ENCODE data around the gene KIF6. TPM values are rescaled to one million over a fixed set of nuclear protein-coding genes. Genes with fewer than 3 reads are reported as not detected.

Gene KIF6
- total RNA-seq, 1 experiment from 2014 or later: 0.80 TPM

- no peak for DNase-seq
- Histone ChIP-seq H3K27me3 (ENCODE audit: control insufficient read depth, insufficient read depth, low read length) (no peaks in the 10 kb centered on the region), H3K4me3 (ENCODE audit: insufficient read depth, low read depth, low read length) (no peak overlapping the region), H3K36me3 (replicated peaks; ENCODE audit: control insufficient read depth, insufficient read depth, low read length) (no peaks in the 10 kb centered on the region)
Measured at GRCh38 chr6:39402239-39402751, 322.9 kb downstream of the KIF6 start.

GRCh38 chr6:39401376-39401775, 323.8 kb downstream of the KIF6 start:
- Histone ChIP-seq H3K27me3 (ENCODE audit: control insufficient read depth, insufficient read depth, low read length) (no peaks in the 10 kb centered on the region), H3K4me3 (ENCODE audit: insufficient read depth, low read depth, low read length) (no peak overlapping the region), H3K36me3 (replicated peaks; ENCODE audit: control insufficient read depth, insufficient read depth, low read length) (no peaks in the 10 kb centered on the region)
- no peak for DNase-seq

DNA sequence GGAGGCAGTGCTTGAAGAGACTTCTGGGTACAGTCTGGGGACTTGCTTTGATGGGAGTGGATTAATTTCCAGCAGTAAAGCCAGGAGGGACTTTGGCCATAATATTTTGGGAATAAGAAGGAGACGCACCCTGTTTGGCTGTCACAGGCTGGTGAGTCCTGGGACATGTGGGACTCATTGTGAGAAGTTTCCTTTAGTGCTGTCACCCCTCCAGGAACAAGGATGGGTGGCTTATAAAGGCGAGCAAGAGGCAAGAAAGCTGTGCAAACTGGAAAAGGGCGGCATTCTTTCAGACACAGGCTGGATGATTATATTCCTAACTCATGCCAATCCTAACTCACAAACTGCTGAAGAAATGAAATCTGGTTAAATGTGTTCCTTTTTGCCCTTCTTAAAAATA, 325.2 kb downstream of the KIF6 start:
- H3K36me3 ChIP-seq (replicated peaks; ENCODE audit: control insufficient read depth, insufficient read depth, low read length): no peaks in the 10 kb centered on the region
- H3K4me3 ChIP-seq (ENCODE audit: insufficient read depth, low read depth, low read length): no peak overlapping the region
- no peaks in the 10 kb centered on the region for H3K27me3 ChIP-seq (ENCODE audit: control insufficient read depth, insufficient read depth, low read length)
- no peak for DNase-seq

DNA sequence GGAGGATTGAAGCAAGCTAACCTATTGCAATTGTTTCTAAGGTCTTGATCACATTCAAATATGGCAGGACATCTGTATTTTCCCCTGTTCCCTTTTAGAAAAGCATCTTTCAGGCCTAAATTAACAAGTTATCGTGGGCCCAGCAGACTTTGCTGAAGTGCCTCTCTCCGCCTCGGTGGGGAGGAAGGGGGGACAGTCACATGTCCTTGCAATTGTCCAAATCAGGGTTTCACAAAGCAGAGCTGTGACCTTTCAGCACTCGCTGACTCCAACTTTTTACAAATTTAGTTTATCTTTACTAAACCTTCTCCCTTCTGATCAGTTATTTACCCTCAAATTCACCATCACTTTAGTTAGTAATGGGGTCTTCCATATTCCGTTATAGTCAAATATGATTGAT, 328.4 kb downstream of the KIF6 start:
- no peak for DNase-seq
- Histone ChIP-seq H3K36me3 (replicated peaks; ENCODE audit: control insufficient read depth, insufficient read depth, low read length) (no peaks in the 10 kb centered on the region), H3K27me3 (ENCODE audit: control insufficient read depth, insufficient read depth, low read length) (no peaks in the 10 kb centered on the region), H3K4me3 (ENCODE audit: insufficient read depth, low read depth, low read length) (no peak overlapping the region)

- no peak for DNase-seq
- Histone ChIP-seq H3K36me3 (replicated peaks; ENCODE audit: control insufficient read depth, insufficient read depth, low read length) (no peaks in the 10 kb centered on the region), H3K27me3 (ENCODE audit: control insufficient read depth, insufficient read depth, low read length) (no peaks in the 10 kb centered on the region), H3K4me3 (ENCODE audit: insufficient read depth, low read depth, low read length) (no peak overlapping the region)
Measured at GRCh38 chr6:39393075-39393474, 332.1 kb downstream of the KIF6 start.

- DNase-seq: no peak
- no peaks in the 10 kb centered on the region for H3K36me3 ChIP-seq (replicated peaks; ENCODE audit: control insufficient read depth, insufficient read depth, low read length)
- H3K27me3 ChIP-seq (ENCODE audit: control insufficient read depth, insufficient read depth, low read length): no peaks in the 10 kb centered on the region
- H3K4me3 ChIP-seq (ENCODE audit: insufficient read depth, low read depth, low read length): no peak overlapping the region
Measured at GRCh38 chr6:39391182-39391581, 334.0 kb downstream of the KIF6 start.

- no peaks in the 10 kb centered on the region; the same call in 1 of the 2 replicates for H3K27me3 ChIP-seq (ENCODE audit: control insufficient read depth, insufficient read depth, low read length)
- DNase-seq: peak; percentile 48
- no peaks in the 10 kb centered on the region for H3K36me3 ChIP-seq (replicated peaks; ENCODE audit: control insufficient read depth, insufficient read depth, low read length)
- H3K4me3 ChIP-seq (ENCODE audit: insufficient read depth, low read depth, low read length): no peak overlapping the region
Measured at GRCh38 chr6:39389484-39389767, 335.8 kb downstream of the KIF6 start.

DNA sequence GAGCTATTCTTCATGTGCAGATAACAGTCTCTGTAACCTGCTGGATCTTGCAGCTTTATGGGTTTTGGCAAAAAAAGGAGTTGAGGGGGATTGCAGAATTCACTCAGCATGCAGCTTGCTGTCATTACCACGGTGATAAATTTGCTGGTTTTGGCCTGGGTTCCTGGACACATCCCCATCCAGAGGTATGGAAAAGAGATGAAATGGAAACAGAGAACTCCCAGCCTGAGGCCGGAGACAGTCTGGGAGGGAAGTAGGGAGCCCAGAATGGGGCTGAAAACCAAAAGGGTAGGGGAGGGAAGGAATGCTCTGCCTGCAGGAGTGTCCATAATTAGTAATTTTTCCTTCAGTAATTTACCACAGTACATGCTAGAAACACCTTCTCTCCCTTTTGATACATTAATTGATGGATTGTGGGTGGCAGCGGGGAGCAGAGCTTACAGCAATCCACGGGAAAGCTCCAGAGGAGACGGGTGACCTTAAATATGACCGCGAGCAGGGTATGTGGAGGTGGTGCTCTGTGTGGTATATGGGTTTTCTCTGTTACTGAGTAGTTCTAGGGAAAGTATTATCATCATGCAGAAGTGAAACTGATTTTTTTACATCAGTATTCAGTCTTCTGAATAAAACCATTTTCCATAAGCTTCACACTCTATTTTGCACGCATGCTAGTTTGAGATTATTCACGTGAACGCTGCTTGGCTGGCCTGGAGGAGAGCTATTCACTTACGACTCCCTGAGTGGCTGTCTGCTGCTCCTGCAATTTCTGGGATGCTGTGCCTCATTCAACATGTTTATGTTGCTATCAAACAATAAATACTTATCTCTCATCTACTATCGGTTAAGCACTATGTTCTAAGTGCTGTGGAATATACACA, 336.4 kb downstream of the KIF6 start:
- Histone ChIP-seq H3K27me3 (ENCODE audit: control insufficient read depth, insufficient read depth, low read length) (no peaks in the 10 kb centered on the region; the same call in 1 of the 2 replicates), H3K36me3 (replicated peaks; ENCODE audit: control insufficient read depth, insufficient read depth, low read length) (no peaks in the 10 kb centered on the region), H3K4me3 (ENCODE audit: insufficient read depth, low read depth, low read length) (no peak overlapping the region)
- DNase-seq: no peak

GRCh38 chr6:39387785-39388184, 337.4 kb downstream of the KIF6 start:
- Histone ChIP-seq H3K27me3 (ENCODE audit: control insufficient read depth, insufficient read depth, low read length) (no peaks in the 10 kb centered on the region; the same call in 1 of the 2 replicates), H3K36me3 (replicated peaks; ENCODE audit: control insufficient read depth, insufficient read depth, low read length) (no peaks in the 10 kb centered on the region), H3K4me3 (ENCODE audit: insufficient read depth, low read depth, low read length) (no peak overlapping the region)
- no peak for DNase-seq

- H3K36me3 ChIP-seq (replicated peaks; ENCODE audit: control insufficient read depth, insufficient read depth, low read length): no peaks in the 10 kb centered on the region
- H3K4me3 ChIP-seq (ENCODE audit: insufficient read depth, low read depth, low read length): no peak overlapping the region
- no peaks in the 10 kb centered on the region; the same call in 1 of the 2 replicates for H3K27me3 ChIP-seq (ENCODE audit: control insufficient read depth, insufficient read depth, low read length)
- no peak for DNase-seq
Measured at GRCh38 chr6:39386487-39386886, 338.7 kb downstream of the KIF6 start.

DNA sequence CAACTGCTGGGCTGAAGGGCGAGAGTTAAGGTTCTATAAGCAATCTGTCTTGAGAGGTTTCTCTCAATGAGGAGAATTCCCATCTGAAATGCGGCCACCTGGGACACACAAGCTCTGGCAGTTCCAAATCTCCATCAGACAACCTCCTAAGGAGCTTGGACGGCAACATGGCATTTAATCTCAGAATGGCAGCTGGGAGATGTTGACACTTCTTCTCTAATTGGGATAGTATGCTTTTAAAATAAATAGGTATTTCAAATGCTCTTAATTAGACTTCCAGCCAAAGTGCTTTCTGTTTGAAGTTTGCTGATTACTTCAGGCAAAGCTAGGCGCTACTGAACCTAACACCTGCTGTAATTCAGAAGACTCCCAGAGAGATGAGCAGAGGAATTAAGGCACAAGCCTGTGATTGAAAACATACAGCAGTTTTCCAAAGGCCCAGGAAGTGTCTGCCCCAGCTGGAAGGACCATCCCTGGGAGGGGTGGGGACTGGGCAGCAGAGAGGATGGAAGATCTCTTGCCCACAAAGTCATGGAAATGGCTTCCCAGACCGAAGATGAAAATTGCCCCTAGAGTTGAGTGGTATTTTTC, 343.6 kb downstream of the KIF6 start:
- no peak for DNase-seq
- Histone ChIP-seq H3K36me3 (replicated peaks; ENCODE audit: control insufficient read depth, insufficient read depth, low read length) (no peaks in the 10 kb centered on the region), H3K27me3 (ENCODE audit: control insufficient read depth, insufficient read depth, low read length) (no peaks in the 10 kb centered on the region; the same call in 1 of the 2 replicates), H3K4me3 (ENCODE audit: insufficient read depth, low read depth, low read length) (no peak overlapping the region)

- no peak overlapping the region for H3K4me3 ChIP-seq (ENCODE audit: insufficient read depth, low read depth, low read length)
- no peaks in the 10 kb centered on the region; the same call in 1 of the 2 replicates for H3K27me3 ChIP-seq (ENCODE audit: control insufficient read depth, insufficient read depth, low read length)
- H3K36me3 ChIP-seq (replicated peaks; ENCODE audit: control insufficient read depth, insufficient read depth, low read length): no peaks in the 10 kb centered on the region
- DNase-seq: no peak
Measured at GRCh38 chr6:39380837-39381549, 344.2 kb downstream of the KIF6 start.

- H3K36me3 ChIP-seq (replicated peaks; ENCODE audit: control insufficient read depth, insufficient read depth, low read length): no peaks in the 10 kb centered on the region
- no peak for DNase-seq
Measured at GRCh38 chr6:39378960-39379425, 346.2 kb downstream of the KIF6 start.

GRCh38 chr6:39378175-39378959, 346.8 kb downstream of the KIF6 start:
- Histone ChIP-seq H3K4me3 (ENCODE audit: insufficient read depth, low read depth, low read length) (no peak overlapping the region), H3K36me3 (replicated peaks; ENCODE audit: control insufficient read depth, insufficient read depth, low read length) (no peaks in the 10 kb centered on the region), H3K27me3 (ENCODE audit: control insufficient read depth, insufficient read depth, low read length) (no peaks in the 10 kb centered on the region)
- no peak for DNase-seq

More at GRCh38 chr6:39378960-39379425, 346.2 kb downstream of the KIF6 start:
- no peak overlapping the region for H3K4me3 ChIP-seq (ENCODE audit: insufficient read depth, low read depth, low read length)
- H3K27me3 ChIP-seq (ENCODE audit: control insufficient read depth, insufficient read depth, low read length): no peaks in the 10 kb centered on the region
